Immature natural killer cell (primary cell): ENCODE measurements around the gene NSA2. TPM values are rescaled to one million over a fixed set of nuclear protein-coding genes. Genes with fewer than 3 reads are reported as not detected.
"Not testable (repeated sequence)": the region's sequence is repeated elsewhere in the genome, so short reads cannot be mapped to it uniquely, and the experiment has no call there.

Source experiments
- DNase-seq, 3 donors: peaks; one replicate each; pipeline ENCODE4 v3.0.0; 2022; ENCODE audit warnings: mixed read lengths in 1 of 3
- H3K27ac Mint-ChIP-seq, 6 donors: one replicate each; pipeline ENCODE4 v1.8.0; 2020; ENCODE audit warnings: mixed read lengths in 6 of 6, mild to moderate bottlenecking in 5 of 6, inconsistent platforms in 4 of 6, moderate library complexity in 3 of 6
- H3K27me3 Mint-ChIP-seq, 3 donors: one replicate each; pipeline ENCODE4 v1.8.0; 2020 to 2021; ENCODE audit warnings: low read depth in 3 of 3, mild to moderate bottlenecking in 3 of 3, mixed read lengths in 3 of 3, moderate library complexity in 3 of 3, inconsistent platforms in 1 of 3
- H3K36me3 Mint-ChIP-seq, 3 donors: one replicate each; pipeline ENCODE4 v1.8.0; 2020; ENCODE audit warnings: mixed read lengths in 3 of 3, inconsistent platforms in 2 of 3, mild to moderate bottlenecking in 2 of 3
- H3K4me1 Mint-ChIP-seq, 2 donors: one replicate each; pipeline ENCODE4 v1.8.0; 2020; ENCODE audit warnings: inconsistent platforms in 2 of 2, mild to moderate bottlenecking in 2 of 2, mixed read lengths in 2 of 2, moderate library complexity in 1 of 2
- H3K4me3 Mint-ChIP-seq, 5 donors: one replicate each; pipeline ENCODE4 v1.8.0; 2020; ENCODE audit warnings: mild to moderate bottlenecking in 5 of 5, mixed read lengths in 5 of 5, inconsistent platforms in 3 of 5, moderate library complexity in 3 of 5
- H3K9me3 Mint-ChIP-seq, 6 donors: one replicate each; pipeline ENCODE4 v1.8.0; 2020; ENCODE audit warnings: mild to moderate bottlenecking in 6 of 6, mixed read lengths in 6 of 6, inconsistent platforms in 4 of 6, moderate library complexity in 3 of 6
- polyA plus RNA-seq, 3 donors: library from polyadenylated mRNA; unstranded; fragments of 300-500 nt; fragmentation: Illumina TruSeq; gene quantifications; one replicate each; pipeline ENCODE4 v1.2.3, GENCODE V29; 2021

The NSA2 gene
- polyA plus RNA-seq, 3 donors from 2014 or later: 23.8 to 55.2 (median 39.1) TPM

DNA sequence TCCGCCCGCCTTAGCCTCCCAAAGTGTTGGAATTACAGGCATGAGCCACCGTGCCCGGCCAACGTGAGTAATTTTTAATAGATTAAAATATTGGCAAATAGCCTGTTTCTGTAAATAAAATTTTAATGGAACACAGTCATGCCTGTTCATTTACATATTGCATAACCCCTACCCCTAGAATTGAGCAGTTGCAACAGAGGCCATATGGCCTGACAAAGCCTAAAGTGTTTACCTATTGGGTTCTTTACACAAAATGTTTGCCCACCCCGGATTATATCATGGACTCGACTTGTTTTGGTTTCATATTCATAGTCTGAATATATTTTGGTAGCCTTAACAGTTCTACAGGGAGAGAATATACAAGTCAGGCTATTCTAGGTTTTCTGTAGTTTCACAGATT, 5.3 kb downstream of the NSA2 start:
- peaks cover 12 to 19% of the 10 kb centered on the region in 2 donors for H3K4me1 Mint-ChIP-seq
- no peak for DNase-seq
- H3K27ac Mint-ChIP-seq: no peak overlapping the region
- H3K4me3 Mint-ChIP-seq: no peak overlapping the region
- peaks cover 5 to 23% (median 15%) of the 10 kb centered on the region in 3 donors for H3K36me3 Mint-ChIP-seq
- no peaks in the 10 kb centered on the region for H3K9me3 Mint-ChIP-seq
- H3K27me3 Mint-ChIP-seq: peaks cover 0 to 2% (median 0%) of the 10 kb centered on the region in 3 donors

- DNase-seq: no peak
- H3K4me1 Mint-ChIP-seq: no peaks in the 10 kb centered on the region
- H3K9me3 Mint-ChIP-seq: no peaks in the 10 kb centered on the region
- peaks cover 0 to 20% (median 7%) of the 10 kb centered on the region in 3 donors for H3K36me3 Mint-ChIP-seq
- H3K27ac Mint-ChIP-seq: no peak overlapping the region
- H3K27me3 Mint-ChIP-seq: peaks cover 0 to 2% (median 0%) of the 10 kb centered on the region in 3 donors
- H3K4me3 Mint-ChIP-seq: no peak overlapping the region
Measured at GRCh38 chr5:74778609-74779008, 11.6 kb downstream of the NSA2 start.

DNA sequence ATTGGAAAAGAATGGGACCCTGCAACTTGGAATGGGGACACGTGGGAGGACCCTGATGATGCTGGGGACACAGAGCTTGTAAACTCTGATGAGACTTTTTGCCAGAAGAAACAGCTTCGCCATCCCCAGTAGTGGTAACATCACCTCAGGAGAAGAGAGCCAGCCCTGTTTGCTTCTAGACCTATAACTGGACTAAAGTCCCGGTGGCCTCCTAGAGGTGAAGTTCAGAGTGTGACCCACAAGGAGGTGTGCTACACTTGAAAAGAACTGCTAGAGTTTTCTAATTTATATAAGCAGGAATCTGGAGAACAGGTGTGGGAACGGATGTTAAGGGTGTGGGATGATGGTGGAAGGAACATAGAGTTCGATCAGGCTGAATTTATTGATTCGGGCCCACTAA, 19.8 kb downstream of the NSA2 start:
- no peak for DNase-seq
- no peak overlapping the region for H3K4me3 Mint-ChIP-seq
- H3K4me1 Mint-ChIP-seq: no peaks in the 10 kb centered on the region
- H3K36me3 Mint-ChIP-seq: peaks cover 0 to 36% (median 5%) of the 10 kb centered on the region in 3 donors
- peak overlapping the region in 1 of 6 donors; percentile 30 for H3K27ac Mint-ChIP-seq
- no peaks in the 10 kb centered on the region for H3K9me3 Mint-ChIP-seq
- H3K27me3 Mint-ChIP-seq: peaks cover 0 to 2% (median 0%) of the 10 kb centered on the region in 3 donors

DNA sequence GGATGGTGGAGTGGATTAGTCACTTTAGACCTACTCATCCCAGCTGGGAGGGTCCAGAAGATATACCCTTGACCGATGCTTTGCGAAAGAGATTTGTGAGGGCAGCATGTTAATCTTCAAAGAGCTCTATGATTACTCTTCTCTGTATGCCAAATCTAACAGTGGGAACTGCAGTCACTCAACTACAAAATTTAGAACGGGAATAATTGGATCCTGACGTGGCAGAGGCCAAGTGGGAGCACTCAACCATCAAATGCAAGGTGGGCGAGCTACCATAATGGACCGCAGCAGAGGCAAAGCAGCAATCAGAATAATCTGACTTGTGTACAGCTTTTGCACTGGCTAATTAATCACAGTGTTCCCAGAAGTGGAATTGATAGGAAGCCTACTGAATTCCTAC, 20.4 kb downstream of the NSA2 start:
- peaks cover 6 to 40% (median 11%) of the 10 kb centered on the region in 3 donors for H3K36me3 Mint-ChIP-seq
- no peaks in the 10 kb centered on the region for H3K9me3 Mint-ChIP-seq
- DNase-seq: no peak
- H3K4me1 Mint-ChIP-seq: no peaks in the 10 kb centered on the region
- no peak overlapping the region for H3K4me3 Mint-ChIP-seq
- peak overlapping the region in 1 of 6 donors; percentile 30 for H3K27ac Mint-ChIP-seq
- H3K27me3 Mint-ChIP-seq: peaks cover 0 to 2% (median 0%) of the 10 kb centered on the region in 3 donors

DNA sequence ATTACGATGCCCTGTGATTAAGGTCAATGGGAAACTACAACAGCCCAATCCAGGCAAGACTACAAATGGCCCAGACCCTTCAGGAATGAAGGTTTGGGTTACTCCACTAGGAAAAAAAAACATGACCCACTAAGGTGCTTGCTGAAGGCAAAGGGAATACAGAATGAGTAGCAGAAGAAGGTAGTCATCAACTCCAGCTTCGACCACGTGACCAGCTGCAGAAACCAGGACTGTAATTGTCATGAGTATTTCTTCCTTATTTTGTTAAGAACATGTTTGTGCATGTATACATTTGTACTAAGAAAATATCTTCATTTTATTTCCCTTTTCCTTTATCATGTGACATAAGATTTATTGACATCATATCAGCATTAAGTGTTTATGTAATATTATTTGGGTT, 24.6 kb downstream of the NSA2 start:
- H3K27me3 Mint-ChIP-seq, H3K9me3 Mint-ChIP-seq, H3K4me3 Mint-ChIP-seq, H3K4me1 Mint-ChIP-seq, DNase-seq: not testable (repeated sequence)
- Mint-ChIP-seq H3K36me3 (peaks cover 15 to 60% (median 29%) of the 10 kb centered on the region in 3 donors), H3K27ac (peak overlapping the region in 1 of 6 donors; percentile 34)

DNA sequence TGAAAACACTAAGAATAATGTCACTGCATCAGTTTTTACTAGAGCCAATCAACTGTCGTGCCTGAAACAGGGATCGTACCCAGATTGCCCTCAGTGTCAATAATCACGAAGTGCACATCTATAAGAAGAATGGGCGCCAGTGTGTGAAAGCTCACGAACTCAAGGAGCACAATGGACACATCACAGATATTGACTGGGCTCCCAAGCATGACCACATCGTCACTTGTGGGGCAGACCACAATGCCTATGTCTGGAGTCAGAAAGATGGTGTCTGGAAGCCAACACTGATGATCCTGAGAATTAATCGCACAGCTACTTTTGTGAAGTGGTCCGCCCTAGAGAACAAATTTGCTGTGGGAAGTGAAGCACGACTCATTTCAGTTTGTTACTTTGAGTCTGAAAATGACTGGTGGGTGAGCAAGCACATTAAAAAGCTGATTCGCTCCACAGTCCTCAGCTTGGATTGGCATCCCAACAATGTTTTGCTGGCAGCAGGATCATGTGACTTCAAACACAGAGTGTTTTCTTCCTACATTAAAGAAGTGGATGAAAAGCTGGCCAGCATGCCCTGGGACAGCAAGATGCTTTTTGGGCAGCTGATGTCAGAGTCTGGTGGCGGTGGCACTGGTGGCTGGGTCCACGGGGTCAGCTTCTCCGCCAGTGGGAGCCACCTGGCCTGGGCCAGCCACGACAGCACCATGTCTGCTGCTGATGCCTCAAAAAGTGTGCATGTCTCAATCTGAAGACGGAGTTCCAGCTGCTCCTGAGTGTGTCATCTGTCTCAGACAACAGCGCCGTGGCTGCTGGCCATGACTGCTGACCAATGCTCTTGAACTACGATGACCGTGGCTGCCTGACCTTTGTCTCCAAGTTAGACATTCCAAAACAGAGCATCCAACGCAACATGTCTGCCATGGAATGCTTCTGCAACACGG, 32.2 kb downstream of the NSA2 start:
- Mint-ChIP-seq H3K4me3 (no peak overlapping the region), H3K36me3 (peaks cover 13 to 37% (median 15%) of the 10 kb centered on the region in 3 donors), H3K4me1 (no peaks in the 10 kb centered on the region), H3K27me3 (peaks cover 0 to 2% (median 0%) of the 10 kb centered on the region in 3 donors), H3K9me3 (no peaks in the 10 kb centered on the region), H3K27ac (no peak overlapping the region)
- DNase-seq: no peak

DNA sequence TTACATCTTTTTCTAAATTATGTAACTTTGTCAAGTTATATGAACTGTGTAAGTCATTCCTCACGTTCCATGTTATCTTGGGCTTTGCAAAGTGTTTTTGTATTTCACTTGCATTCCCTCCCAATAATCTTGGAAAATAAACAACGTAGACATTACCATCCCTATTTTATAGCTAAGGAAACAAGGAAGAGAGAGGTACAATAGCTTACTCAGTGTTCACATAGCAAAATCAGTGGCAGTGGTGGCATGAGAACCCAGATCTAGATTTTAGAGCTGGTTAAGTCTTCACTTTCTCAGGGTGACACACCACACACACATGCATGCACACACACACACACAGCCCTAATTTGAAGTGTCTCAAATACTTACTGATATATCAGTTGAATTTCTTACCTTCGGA, 34.1 kb downstream of the NSA2 start:
- H3K27me3 Mint-ChIP-seq: peaks cover 0 to 2% (median 0%) of the 10 kb centered on the region in 3 donors
- no peaks in the 10 kb centered on the region for H3K4me1 Mint-ChIP-seq
- H3K36me3 Mint-ChIP-seq: peaks cover 4 to 27% (median 8%) of the 10 kb centered on the region in 3 donors
- no peaks in the 10 kb centered on the region for H3K9me3 Mint-ChIP-seq
- no peak overlapping the region for H3K27ac Mint-ChIP-seq
- DNase-seq: no peak
- H3K4me3 Mint-ChIP-seq: no peak overlapping the region

GRCh38 chr5:74801941-74802340, 34.9 kb downstream of the NSA2 start:
- peak overlapping the region in 1 of 6 donors; percentile 25 for H3K27ac Mint-ChIP-seq
- no peaks in the 10 kb centered on the region for H3K4me1 Mint-ChIP-seq
- no peak for DNase-seq
- no peaks in the 10 kb centered on the region for H3K9me3 Mint-ChIP-seq
- no peak overlapping the region for H3K4me3 Mint-ChIP-seq
- H3K36me3 Mint-ChIP-seq: peaks cover 4 to 23% (median 5%) of the 10 kb centered on the region in 3 donors
- H3K27me3 Mint-ChIP-seq: peaks cover 0 to 2% (median 0%) of the 10 kb centered on the region in 3 donors

DNA sequence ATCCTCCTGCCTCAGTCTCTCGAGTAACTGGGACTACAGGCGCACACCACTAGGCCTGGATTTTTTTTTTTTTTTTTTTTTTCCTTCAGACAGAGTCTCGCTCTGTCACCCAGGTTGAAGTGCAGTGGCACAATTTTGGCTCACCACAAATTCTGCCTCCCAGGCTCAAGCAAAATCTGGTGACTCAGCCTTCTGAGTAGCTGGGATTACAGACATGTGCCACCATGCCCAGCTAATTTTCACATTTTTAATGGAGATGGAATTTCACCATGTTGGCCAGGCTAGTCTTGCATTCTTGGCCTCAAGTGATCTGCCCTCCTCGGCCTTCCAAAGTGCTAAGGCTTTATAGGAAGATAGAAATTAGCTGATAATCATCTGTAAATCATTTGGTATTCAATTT, 43.9 kb downstream of the NSA2 start:
- H3K27ac Mint-ChIP-seq: no peak overlapping the region
- H3K9me3 Mint-ChIP-seq: no peaks in the 10 kb centered on the region
- DNase-seq: no peak
- no peak overlapping the region for H3K4me3 Mint-ChIP-seq
- peaks cover 0 to 1% of the 10 kb centered on the region in 2 donors for H3K4me1 Mint-ChIP-seq
- H3K27me3 Mint-ChIP-seq: no peaks in the 10 kb centered on the region
- peaks cover 7 to 12% (median 8%) of the 10 kb centered on the region in 3 donors for H3K36me3 Mint-ChIP-seq

DNA sequence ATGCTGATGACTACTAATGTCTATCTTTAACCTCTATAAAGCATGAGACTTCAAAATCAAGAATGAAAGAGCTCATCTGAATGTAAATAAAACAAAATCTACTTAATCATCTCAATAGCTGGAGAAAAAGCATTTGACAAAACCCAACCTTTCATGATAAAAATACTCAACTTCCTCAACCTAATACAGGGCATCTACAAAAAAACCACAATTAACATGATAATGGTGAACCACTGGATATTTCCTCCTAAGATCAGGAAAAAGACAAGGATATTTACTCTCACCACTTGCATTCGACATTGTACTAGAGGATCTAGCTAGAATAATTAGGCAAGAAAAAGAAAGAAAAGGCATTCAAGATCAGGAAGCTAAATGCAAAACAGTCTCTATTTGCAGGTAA, 49.8 kb downstream of the NSA2 start:
- no peak overlapping the region for H3K4me3 Mint-ChIP-seq
- peaks cover 13 to 55% of the 10 kb centered on the region in 2 donors for H3K4me1 Mint-ChIP-seq
- H3K9me3 Mint-ChIP-seq: no peaks in the 10 kb centered on the region
- peak overlapping the region in 2 of 6 donors; percentile 7 to 47 for H3K27ac Mint-ChIP-seq
- DNase-seq: no peak
- H3K36me3 Mint-ChIP-seq: peaks cover 7 to 16% (median 11%) of the 10 kb centered on the region in 3 donors
- no peaks in the 10 kb centered on the region for H3K27me3 Mint-ChIP-seq

- Mint-ChIP-seq H3K27ac (no peak overlapping the region), H3K9me3 (no peaks in the 10 kb centered on the region), H3K4me3 (no peak overlapping the region), H3K36me3 (peaks cover 6 to 19% (median 12%) of the 10 kb centered on the region in 3 donors), H3K4me1 (peaks cover 13 to 54% of the 10 kb centered on the region in 2 donors), H3K27me3 (no peaks in the 10 kb centered on the region)
- DNase-seq: no peak
Measured at GRCh38 chr5:74822288-74822687, 55.2 kb downstream of the NSA2 start.

DNA sequence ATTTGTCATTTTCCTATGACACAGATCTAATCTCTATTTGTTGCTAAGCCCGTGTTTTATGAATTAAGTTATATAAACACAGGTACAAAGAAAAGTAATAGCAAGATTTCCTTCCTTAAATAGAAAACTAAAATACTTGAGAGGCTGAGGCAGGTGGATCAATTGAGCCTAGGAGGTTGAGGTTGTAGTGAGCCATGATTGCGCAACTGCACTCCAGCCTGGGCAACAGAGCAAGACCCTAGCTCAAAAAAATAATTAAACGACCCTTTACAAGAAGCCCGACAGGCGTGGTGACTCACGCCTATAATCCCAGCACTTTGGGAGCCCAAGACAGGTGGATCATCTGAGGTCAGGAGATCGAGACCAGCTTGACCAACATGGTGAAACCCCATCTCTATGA, 62.4 kb downstream of the NSA2 start:
- Mint-ChIP-seq H3K36me3 (peaks cover 3 to 12% (median 10%) of the 10 kb centered on the region in 3 donors), H3K4me1 (peaks cover 9 to 18% of the 10 kb centered on the region in 2 donors), H3K27me3 (peaks cover 0 to 1% (median 0%) of the 10 kb centered on the region in 3 donors), H3K27ac (no peak overlapping the region), H3K9me3 (no peaks in the 10 kb centered on the region), H3K4me3 (no peak overlapping the region)
- no peak for DNase-seq
